Activated CD8-positive, alpha-beta memory T cell treated with anti-CD3 and anti-CD28 coated beads, Interleukin-2, amount 50 U/mL, for 1 hour (primary cell): ENCODE results near the gene PRKCE.

Experiments used
- DNase-seq: peaks from one replicate; pipeline ENCODE4 v3.0.0-alpha.2; 2020; ENCODE audit errors: extremely low read depth

PRKCE gene

DNA sequence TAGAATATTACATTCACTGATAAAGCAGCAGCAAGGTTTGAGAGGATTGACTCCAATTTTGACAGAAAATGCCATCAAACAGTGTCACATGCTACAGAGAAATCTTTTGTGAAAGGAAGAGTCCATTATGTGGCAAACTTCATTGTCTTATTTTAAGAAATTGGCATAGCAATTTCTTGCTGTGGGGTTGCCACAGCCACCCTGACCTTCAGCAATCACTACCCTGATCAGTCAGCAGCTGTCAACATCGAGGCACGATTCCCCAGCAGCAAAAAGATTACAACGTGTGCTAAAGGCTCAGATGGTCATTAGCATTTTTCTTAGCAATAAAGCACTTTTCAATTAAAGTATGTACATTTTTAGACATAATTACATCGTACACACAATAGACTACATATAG, 74.7 kb downstream of the PRKCE start:
- DNase-seq = no peak

DNA sequence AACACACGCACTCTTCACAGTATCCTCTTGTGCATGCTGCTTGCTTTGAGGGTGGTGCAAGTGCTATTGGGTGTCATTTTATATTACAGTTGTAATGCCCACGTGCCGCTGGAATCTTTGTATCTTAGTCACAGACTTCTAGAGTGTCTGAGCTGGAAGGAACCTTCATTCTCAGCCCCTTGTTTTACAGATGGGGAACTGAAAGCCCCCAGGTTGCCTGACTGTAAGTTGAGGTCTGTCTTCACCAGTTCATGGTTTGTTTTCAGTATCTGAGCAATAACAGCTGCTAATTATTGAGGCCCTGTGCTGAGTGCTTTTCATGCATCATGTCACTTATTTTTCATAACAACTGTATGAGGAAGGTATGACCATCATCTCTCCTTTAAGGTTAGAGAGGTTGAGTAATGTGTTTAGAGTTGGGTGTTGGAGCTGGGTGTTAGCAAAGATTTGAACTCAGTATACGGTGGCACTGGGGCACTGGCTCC, 77.0 kb downstream of the PRKCE start:
- no peak for DNase-seq

DNA sequence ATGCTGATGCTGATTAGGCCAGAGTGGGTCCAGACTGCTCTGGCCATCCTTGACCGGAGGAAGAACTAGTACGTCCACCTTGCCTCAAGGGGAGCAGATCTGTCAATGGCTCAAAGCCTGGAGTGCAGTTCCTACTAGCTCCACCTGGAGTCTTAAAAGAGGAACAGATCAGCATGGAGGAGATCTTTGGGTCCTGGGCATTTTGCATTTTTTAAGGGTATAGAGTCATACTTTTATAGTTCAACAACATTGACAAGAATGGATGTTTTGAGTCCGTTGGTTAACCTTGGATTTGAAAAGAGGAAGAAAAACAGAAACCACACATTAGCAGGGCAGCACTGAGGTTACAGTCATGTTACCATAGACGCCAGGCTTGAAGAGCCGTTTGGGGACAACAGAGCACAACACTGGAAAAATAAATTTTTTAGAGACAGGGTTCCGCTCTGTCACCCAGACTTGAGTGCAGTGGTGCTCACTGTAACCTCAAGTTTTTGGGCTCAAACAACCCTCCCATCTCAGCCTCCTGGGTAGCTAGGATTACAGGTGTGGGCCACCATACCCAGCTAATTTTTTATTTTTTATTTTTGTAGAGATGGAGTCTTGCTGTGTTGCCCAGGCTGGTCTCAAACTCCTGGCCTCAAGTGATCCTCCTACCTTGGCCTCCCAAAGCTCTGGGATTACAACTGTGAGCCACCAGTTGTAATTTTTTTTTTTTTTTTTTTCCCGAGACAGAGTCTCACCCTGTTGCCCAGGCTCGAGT, 78.5 kb downstream of the PRKCE start:
- DNase-seq = no peak

DNA sequence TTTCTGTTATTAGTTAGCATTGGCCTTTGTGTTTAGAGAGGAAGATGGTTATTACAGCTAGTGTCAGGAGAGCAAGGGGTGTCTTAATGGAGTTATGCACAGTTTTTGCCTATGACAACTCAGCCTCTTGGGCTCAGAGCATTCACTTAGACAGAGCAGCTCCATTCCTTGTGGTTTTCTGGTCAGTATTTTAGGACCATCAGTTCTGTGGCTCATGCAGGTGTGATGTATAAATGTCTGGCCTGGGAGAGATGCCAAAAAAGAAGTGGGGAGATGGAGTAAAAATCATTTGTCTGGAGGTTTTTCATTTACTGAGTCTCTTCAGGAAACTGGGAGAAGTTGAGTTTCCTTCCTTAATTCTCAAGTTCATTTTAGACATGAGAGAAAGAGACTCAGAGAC, 79.7 kb downstream of the PRKCE start:
- no peak for DNase-seq

DNA sequence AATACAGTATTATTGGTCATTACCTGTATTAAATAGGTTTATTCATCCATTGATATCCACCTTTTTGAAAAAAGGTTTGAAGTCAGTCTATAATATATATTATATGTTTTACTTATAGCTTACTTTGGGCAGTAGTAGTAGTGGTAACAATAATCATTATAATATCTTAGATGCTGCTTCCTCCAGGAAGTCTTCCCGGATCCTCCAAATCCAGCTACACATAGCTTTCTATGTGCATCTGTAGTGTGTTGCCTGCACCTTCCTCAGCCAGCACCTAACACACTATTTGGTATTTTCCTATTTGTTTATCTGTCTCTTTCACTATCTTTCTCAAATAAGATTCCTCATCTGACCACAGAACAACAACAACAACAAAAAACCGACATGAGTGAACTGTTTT, 81.0 kb downstream of the PRKCE start:
- no peak for DNase-seq

DNA sequence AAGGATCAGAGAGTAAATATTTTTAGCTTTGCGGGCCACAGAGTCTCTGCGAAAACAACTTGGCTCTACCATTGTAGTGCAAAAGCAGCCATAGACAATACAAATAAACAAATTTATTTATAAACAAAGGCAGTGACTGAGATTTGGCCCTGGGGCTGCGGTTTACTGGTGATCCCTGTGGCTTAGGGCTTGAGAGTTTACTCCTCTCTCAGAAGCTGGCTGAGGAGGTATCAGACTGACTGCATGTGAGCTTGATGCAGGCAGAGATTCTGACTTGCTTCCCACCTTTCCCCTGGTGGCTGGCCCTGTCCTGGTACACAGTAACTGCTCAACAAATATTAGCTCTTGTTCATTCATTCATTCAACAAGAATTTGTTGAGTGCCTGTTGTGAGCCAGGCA, 81.5 kb downstream of the PRKCE start:
- DNase-seq = no peak

DNA sequence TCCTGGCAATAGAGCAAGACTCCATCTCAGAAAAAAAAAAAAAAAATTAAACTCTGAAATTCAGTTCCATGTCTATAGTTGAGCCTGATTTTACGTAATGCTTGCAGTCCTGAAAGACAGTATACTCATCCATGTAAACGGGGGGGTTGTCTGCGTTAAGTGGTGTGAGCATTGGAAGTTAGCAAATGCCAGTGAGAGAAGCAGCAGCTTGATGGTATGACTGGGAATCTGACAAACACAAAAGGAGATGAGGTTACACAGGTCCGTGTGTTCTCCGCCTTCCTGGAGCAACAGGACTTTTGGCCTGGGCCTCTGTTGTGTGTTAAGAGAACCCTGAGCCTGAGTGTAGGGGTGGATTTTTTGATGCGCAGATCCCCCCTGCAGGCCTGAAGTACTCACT, 82.9 kb downstream of the PRKCE start:
- no peak for DNase-seq

DNA sequence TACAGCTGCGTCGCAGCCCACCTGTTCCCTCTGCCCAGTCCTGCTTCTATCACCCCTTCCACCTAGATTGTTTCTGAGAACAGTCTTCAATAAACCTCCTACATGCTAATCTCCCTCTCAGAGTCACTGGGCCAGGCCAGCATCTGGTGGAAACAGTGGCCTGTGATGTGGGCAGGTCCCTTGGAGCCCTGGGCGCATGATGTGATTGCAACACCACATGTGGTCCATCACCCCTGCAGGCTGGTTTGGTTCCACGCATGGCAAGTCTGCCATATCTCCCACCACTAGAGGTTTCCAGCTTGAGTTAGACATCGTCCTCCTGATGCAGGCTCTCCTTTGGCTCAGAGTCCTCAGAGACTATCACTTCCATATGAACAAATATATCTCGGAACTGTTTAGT, 83.5 kb downstream of the PRKCE start:
- DNase-seq = no peak

DNA sequence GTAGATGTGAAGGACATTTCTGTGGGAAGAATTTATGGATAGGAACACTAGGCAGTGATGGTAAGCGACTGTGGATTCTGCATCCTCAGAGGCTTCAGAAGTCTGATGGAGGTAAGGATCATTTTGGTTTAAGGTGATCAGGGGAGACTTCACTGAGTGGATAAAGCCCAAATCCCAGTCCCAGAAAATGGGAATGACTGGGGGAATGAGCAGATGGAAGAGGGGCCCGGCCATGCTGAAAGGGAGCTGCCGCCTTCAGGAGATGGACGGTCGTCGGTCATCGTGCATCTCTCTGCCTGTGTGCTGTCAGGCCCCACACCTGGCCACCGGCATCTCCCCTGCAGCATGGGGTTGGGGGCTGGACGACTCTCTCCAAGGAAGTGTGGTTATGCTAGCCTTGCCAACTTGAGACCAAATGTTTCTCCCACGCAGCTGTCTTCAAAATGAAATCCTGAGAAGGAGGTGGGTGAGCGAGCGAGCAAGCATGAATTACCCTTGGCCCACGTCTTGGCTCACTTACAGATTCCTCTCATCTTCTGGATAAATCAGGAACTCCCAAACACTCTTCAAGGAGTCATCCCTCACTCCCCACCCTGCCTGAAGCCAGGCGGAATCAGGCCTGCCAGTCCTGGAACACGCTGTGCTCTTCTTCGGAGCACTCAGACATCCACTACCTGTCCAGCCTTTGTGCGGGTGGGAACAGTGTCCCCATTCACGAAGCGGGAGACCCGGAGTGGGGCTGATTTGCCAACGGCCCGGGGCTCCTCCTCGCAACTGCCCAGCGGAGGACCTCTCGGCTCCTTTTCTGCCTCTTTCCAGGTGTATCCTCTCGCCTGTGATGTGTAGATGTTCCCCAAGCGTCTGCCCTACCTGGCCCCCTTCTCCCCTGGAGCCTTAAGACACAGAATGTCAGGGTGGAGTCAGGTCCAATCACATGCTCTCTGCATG, 85.6 kb downstream of the PRKCE start:
- DNase-seq = no peak

DNA sequence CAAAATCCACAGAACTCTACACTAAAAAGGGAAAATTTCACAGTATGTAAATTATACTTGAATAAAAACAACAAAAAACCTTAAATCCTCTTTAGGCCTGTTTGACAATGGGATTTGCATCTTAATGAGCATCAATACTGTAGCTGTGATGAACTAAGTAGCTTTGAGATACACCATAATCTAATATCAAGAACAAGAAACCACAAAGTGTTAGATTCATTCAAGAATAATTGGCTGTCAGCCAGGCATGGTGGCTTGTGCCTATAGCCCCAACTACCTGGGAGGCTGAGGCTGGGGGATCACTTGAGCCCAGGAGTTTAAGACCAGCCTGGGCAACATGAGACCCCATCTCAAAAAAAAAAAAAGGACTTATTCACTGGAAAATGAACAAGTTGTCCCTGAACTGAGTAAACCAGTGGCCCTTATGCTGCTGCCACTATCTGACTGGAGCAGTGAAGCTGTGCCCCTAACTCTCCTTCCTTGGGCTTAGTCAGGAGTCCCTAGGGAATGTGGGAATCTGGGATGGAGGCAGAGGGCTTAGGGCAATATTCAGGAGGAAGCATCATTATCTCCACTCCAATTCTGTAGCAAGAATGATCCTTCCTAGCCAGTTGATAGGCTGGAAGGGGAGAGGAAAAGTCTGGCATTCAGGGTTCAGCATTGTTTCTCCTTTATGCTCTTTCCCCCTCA, 88.5 kb downstream of the PRKCE start:
- no peak for DNase-seq

DNA sequence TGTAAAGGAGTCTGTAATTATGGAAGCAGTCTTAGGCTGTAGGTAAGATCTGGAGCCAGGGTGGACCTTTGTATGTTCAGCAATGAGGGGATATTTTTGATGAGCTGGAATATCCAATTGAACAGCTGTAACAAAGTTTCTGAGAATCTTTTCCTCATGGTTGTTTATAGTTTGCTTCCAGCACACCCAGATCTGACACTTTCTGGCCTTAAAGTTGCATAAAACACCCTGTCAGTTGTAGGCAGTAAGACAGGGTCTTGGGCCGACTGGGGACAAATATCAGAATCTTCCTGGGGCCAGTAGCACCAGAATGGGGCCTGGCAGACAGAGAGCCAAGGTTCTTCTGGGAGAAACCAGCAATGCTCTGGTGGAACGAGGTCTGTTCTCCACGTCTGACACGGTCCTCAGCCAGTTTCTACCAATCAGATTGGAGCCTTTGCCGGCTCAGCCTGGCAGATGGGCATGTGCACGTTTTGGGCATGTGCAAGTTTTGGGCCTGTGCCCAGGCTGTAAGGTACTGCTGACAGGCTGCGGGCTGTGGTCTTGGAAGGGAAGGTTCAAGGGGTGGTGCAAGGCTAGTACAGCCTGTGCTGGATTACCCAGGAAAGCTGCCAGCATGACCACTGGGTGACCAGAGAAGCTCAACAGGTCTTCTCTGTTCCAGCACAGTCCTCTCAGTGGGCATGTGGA, 89.8 kb downstream of the PRKCE start:
- no peak for DNase-seq

DNA sequence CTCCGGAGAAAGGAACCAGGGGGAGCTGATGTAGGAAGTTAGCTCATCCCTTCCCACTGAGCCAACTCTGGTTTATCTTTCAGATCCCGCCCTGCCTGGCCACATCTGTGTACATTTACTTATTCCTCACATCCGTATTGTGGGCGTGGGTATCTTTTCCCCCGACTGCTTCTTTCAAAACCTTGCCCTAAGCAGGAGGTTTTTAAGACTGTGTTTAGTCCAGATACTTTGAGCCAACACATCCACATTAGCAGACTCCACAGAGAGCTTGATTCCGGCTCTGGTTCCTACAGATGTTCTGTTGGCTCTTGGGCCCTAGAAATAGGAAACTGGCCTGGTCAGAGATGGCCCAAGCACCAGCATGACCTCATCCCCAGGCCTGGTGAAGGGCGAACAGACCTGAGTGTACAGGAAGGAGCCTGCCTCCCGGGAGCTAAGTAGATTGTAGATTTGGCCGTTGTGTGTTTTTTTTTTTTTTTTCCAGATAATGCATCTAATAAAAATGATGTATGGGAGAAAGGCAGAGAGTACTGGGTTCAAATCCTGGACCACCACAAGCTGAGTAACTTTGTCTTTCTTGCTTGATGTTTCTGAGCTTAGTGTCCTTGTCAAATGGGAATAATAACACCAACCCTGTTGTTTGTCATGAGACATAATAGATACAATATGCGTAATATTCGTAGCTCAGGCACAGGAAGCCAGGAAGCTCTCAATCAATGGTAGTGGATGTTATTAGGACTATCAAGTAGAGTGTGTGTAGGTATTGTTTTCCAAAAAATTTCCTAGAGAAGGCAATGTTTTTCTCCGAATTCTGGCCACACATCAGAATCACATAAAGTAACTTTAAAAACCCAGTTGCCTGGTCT, 92.3 kb downstream of the PRKCE start:
- no peak for DNase-seq

DNA sequence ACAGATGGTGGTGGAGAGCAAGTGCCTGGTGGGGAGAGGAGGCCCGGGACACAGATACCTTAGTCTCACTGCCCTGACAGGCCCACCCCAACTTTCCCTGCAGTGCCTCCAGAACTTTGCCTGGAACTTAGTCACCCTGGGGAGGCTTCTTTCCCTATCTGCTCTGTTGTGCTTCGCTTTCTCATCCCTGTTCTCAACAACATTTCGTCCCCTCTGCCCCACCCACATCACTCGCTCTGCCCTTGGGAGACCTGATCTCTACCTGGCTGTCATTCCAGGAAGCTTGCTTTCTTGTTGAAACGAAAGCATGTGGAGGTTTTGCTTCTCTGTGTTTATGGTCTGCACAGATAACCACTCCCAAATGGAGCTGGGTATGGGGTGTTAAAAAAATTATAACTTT, 93.8 kb downstream of the PRKCE start:
- no peak for DNase-seq

DNA sequence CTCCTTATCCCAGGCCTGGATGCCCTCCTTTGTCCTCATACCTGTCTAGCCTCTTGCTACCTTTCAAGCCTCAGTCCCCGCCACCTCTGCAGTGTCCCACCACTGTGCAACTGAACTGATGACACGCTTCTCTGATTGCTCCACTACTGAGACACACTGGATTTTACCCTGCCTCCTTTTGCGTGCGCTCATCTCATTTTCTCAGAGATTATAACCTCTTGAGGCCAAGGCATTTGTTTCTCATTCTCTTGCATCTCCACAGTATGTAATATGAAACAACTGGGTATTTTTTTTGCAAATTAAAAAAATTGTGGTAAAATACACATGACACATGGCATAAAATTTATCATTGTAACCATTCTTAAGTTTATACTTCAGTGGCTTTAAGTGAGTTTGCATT, 95.4 kb downstream of the PRKCE start:
- DNase-seq = no peak

DNA sequence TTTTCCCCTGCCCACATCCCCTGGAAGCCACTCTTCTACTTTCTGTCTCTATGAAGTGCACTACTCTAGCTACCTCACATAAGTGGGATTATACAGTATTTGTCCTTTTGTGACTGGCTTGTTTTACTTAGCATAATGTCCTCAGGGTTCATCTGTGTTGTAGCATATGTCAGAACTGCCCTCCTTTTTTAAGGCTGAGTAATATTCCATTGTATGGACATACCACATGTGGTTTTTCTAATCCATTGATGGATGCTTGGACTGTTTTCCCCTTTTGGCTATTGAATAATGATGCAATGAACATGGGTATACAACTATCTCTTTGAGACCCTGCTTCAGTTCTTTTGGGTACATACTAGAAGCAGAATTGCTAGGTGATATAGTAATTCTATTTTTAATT, 95.9 kb downstream of the PRKCE start:
- no peak for DNase-seq

DNA sequence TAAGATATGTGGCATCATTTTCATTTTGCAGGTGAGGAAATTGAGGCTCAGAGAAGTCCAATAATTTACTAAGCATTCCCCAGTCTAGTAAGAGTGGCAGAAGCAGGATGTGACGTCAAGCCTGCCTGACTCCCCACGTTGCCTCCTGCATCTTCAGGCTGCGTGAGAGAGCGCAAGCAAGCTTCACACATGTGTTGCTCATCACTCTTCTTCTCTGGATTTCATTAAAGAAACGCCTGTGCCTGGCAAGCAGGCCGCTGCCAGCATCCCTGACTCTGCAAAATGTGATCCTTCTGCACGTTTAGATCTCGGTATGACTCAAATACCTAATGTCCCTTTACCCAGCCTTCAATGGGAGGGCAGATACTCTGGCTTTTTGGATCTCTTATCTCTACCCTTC, 96.8 kb downstream of the PRKCE start:
- DNase-seq = no peak

DNA sequence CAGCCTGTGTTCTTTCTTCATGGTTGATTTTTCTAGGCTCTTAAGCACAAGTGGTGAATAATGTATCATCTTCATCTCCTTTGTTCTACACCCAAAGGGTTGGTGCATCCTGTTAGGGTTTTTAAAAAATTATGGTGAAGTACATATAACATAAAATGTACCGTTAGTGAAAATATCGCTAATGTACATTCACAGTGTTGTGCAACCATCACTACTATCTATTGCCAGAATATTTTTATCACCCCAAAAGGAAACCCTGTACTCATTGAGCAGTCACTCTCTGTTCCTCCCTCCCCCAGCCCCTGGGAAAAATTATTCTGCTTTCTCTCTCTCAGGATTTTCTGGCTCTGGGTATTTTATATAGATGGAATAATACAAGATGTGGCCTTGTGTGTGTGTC, 98.5 kb downstream of the PRKCE start:
- no peak for DNase-seq

DNA sequence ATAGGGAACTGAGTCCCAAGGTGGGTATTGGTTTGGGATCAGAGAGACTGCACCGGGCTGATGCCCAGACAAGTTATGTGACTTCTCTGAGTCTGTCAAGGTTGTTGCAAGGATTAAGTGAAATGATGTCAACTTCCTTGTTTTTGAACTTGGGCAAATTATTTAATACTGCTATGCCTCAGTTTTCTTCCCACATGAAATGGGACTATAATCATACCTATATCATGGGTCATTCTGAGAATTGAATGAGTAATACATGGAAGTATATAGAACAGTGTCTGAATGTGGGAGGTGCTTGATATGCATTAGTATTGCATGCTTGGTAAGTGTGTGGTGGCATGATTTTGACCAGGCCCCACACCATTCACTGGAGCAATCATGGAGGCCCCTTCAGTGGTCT, 99.0 kb downstream of the PRKCE start:
- DNase-seq = no peak

DNA sequence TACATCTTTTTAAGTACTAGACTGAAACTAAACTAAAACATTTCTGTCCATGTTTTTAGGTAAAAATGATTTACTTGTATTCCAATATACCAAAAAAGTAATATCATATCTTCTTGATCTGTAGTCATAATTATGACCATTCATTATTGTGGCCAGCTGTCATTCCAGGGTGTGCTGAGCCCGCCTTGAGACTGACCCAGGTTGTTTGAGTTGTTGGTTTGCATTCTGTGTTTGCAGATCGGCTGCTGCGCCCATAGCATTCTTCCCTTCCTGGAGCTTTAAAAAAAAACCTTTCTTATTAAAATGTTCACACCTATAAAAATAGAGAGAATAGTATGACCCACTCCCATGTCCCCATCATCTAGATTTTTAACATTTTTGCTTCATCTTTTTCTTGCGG, 101.9 kb downstream of the PRKCE start:
- DNase-seq = no peak

DNA sequence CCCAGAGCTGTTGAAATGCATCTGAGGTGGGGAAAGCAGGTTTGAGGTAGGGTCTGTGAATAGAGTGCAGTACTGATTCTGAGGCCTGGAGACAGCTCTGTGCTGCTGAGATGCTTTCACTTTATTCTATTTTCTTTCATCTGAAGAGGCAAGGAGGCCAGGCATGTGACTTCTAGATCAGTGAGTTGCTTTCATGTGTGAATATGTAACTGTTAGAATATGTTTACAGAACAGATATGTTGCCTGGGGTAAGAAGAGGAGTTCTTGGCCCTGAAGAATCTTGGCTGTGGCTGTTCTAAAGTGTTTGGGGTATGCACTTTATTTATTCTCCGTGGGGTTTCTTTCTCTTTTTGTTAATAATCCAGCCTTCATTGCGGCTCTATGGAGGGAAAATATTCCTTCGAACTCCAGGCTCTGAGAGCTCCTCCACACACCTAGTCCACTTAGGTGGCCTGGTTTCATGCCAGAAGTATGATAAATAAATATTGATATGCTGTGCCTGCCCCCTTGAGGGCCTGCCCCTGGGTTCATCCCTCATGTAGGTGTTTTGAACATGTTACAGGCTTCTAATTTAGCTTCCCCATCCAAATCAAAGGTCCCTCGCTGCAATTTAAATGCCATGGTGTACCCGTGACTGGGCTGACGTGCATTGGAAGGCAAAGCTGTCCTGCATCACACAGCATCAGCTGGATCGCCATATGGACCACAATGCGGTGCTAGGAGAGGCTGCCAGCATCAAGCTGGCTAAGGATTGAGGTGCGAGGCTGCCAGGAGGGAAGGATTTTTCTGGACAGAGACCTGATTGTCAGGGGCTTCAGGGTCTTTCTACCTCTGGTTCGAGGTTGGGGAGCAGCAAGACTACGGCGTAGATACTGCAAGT, 102.9 kb downstream of the PRKCE start:
- no peak for DNase-seq
